HCT116 (cell line): ENCODE measurements around the gene PIAS4. TPM values are rescaled to one million over a fixed set of nuclear protein-coding genes. Genes with fewer than 3 reads are reported as not detected.

ENCODE experiments used
- ATAC-seq: fragments of 200-7000 bp; cut with Tn5 transposase; 2 replicates; pipeline ENCODE4 v1.9.1; 2020; ENCODE audit warnings: mild to moderate bottlenecking, moderate library complexity
- BruUV-seq: library from RNA; stranded (reverse); fragments of 400-500 nt; replicated peaks from 2 replicates; lab custom pipeline; 2021; lab: Mats Ljungman, UMichigan
- CTCF ChIA-PET: fragments of 300-600 bp; sonication (Branson Sonifier 250); formaldehyde crosslinking; loops from one replicate; lab custom pipeline; 2021; ENCODE audit warnings: antibody characterized with exemption; lab: Charles Lee
- POLR2A ChIA-PET: fragments of 300-600, 350-600 bp; sonication (Branson Sonifier 250); formaldehyde crosslinking; loops from one replicate; lab custom pipeline; 2021; ENCODE audit warnings: antibody characterized with exemption; lab: Charles Lee
- RAD21 ChIA-PET, 2 experiments: fragments of 300-600 bp; sonication (Branson Sonifier 250); formaldehyde crosslinking; loops; one replicate each; lab custom pipeline; 2023; ENCODE audit warnings: low total read pairs in 2 of 2; ENCODE audit not compliant: uncharacterized antibody in 2 of 2, unreplicated experiment in 2 of 2, low non-redundant PET in 1 of 2; lab: Charles Lee
- DNase-seq: peaks from one replicate; pipeline ENCODE4 v3.0.0-alpha.2; 2010; ENCODE audit warnings: low read depth, low spot score
- H2AFZ ChIP-seq: fragments of 200-600 bp; shearing (Covaris generic), sonication (generic); 2 replicates; pipeline ENCODE4 v1.6.1; 2017; ENCODE audit warnings: low read depth, mixed run types, mixed read lengths, antibody characterized with exemption, low read length; ENCODE audit not compliant: poor library complexity, severe bottlenecking
- H3K27ac ChIP-seq: 2 replicates; pipeline ENCODE4 v1.5.1; 2012; ENCODE audit warnings: low read depth, low read length
- H3K27me3 ChIP-seq: fragments of 200-600 bp; sonication (generic); 2 replicates; pipeline ENCODE4 v1.6.1; 2016; ENCODE audit warnings: mixed run types, low read length, mixed read lengths; ENCODE audit not compliant: insufficient read depth
- H3K36me3 ChIP-seq, 2 experiments: fragments of 200-500 bp in 1 of 2; fragments of 200-600 bp in 1 of 2; sonication (Bioruptor generic) in 1 of 2; sonication (generic) in 1 of 2; 2 replicates each; pipeline versions ENCODE4 v1.5.1 to v1.6.1; 2014 to 2016; ENCODE audit warnings: low read length in 2 of 2, inconsistent platforms in 1 of 2, mixed read lengths in 1 of 2, mixed run types in 1 of 2; ENCODE audit not compliant: insufficient read depth in 2 of 2, control insufficient read depth in 1 of 2
- H3K4me1 ChIP-seq, 2 experiments: fragments of 200-600 bp in 1 of 2; sonication (generic) in 1 of 2; 2 replicates each; pipeline versions ENCODE4 v1.5.1 to v1.6.1; 2012 to 2017; ENCODE audit warnings: low read length in 2 of 2, inconsistent platforms in 1 of 2, mild to moderate bottlenecking in 1 of 2, mixed read lengths in 1 of 2, mixed run types in 1 of 2, moderate library complexity in 1 of 2; ENCODE audit not compliant: insufficient read depth in 2 of 2, control insufficient read depth in 1 of 2
- H3K4me2 ChIP-seq: fragments of 200-600 bp; sonication (generic); 2 replicates; pipeline ENCODE4 v1.6.1; 2017; ENCODE audit warnings: mixed run types, low read length, mixed read lengths
- H3K4me3 ChIP-seq, 2 experiments: fragments of 200-600 bp in 1 of 2; sonication (generic) in 1 of 2; replicated peaks in 1 of 2; 2 replicates each; pipeline ENCODE4 v1.5.1; 2011 to 2016; ENCODE audit warnings: low read length in 2 of 2, control low read depth in 1 of 2, low read depth in 1 of 2, mild to moderate bottlenecking in 1 of 2, mixed read lengths in 1 of 2, mixed run types in 1 of 2
- H3K79me2 ChIP-seq: fragments of 200-600 bp; sonication (generic); 2 replicates; pipeline ENCODE4 v1.6.1; 2017; ENCODE audit warnings: mild to moderate bottlenecking, mixed run types, low read length, moderate library complexity, mixed read lengths; ENCODE audit not compliant: insufficient read depth
- H3K9ac ChIP-seq: fragments of 200-600 bp; sonication (generic); 2 replicates; pipeline ENCODE4 v1.6.1; 2016; ENCODE audit warnings: low read length, mixed read lengths
- H3K9me2 ChIP-seq: fragments of 200-600 bp; sonication (generic), shearing (Covaris generic); 2 replicates; pipeline ENCODE4 v1.6.1; 2017; ENCODE audit warnings: mixed run types, mild to moderate bottlenecking, moderate library complexity; ENCODE audit not compliant: insufficient read depth
- H3K9me3 ChIP-seq, 2 experiments: fragments of 200-500 bp in 1 of 2; fragments of 200-600 bp in 1 of 2; sonication (Bioruptor generic) in 1 of 2; sonication (generic) in 1 of 2; 2 replicates each; pipeline ENCODE4 v1.6.1; 2014 to 2017; ENCODE audit warnings: low read length in 2 of 2, mixed read lengths in 2 of 2, inconsistent platforms in 1 of 2, low read depth in 1 of 2, mild to moderate bottlenecking in 1 of 2, mixed run types in 1 of 2, moderate library complexity in 1 of 2; ENCODE audit not compliant: control insufficient read depth in 1 of 2, insufficient read depth in 1 of 2
- H4K20me1 ChIP-seq: fragments of 200-600 bp; sonication (generic), shearing (Covaris generic); 2 replicates; pipeline ENCODE4 v1.6.1; 2017; ENCODE audit warnings: mixed run types, mild to moderate bottlenecking, moderate library complexity; ENCODE audit not compliant: insufficient read depth
- CTCF ChIP-seq, 3 experiments: fragments of 200-600 bp in 1 of 3; sonication (generic) in 1 of 3; IDR thresholded peaks in 2 of 3; conservative IDR thresholded peaks in 1 of 3; 2 replicates each; pipeline ENCODE4 v1.5.1; 2012 to 2017; ENCODE audit warnings: low read depth in 2 of 3, low read length in 2 of 3, antibody characterized with exemption in 1 of 3, borderline replicate concordance in 1 of 3, control low read depth in 1 of 3, mild to moderate bottlenecking in 1 of 3, mixed read lengths in 1 of 3, mixed run types in 1 of 3, moderate library complexity in 1 of 3; ENCODE audit not compliant: insufficient read depth in 1 of 3
- ELF1 ChIP-seq: IDR thresholded peaks from 2 replicates; pipeline ENCODE4 v1.6.1; 2012; ENCODE audit warnings: low read depth, borderline replicate concordance
- POLR2AphosphoS5 ChIP-seq: IDR thresholded peaks from 2 replicates; pipeline ENCODE4 v1.6.1; 2011; ENCODE audit warnings: mild to moderate bottlenecking, low read depth, low read length, moderate library complexity
- RAD21 ChIP-seq: IDR thresholded peaks from 2 replicates; pipeline ENCODE4 v1.6.1; 2012; ENCODE audit warnings: low read depth, mild to moderate bottlenecking
- TCF7L2 ChIP-seq: IDR thresholded peaks from 2 replicates; pipeline ENCODE4 v1.7.0; 2011; ENCODE audit warnings: borderline replicate concordance, inconsistent platforms; ENCODE audit not compliant: insufficient read depth, insufficient read length; ENCODE audit errors: extremely low read depth
- intact Hi-C: fragments of 100-400 bp; cut with micrococcal nuclease; formaldehyde crosslinking; loops from 2 replicates; pipeline ENCODE4 v1.10.0; 2022
- total RNA-seq: library from RNA; stranded (reverse); gene quantifications from one replicate; pipeline ENCODE4 v1.2.1, GENCODE V29; 2021; ENCODE audit not compliant: unreplicated experiment

PIAS4 gene
- total RNA-seq, 1 experiment from 2014 or later = 28.4 TPM

GRCh38 chr19:3982701-3983541, 24.6 kb upstream of the PIAS4 start:
- DNase-seq = no peak
- RAD21 ChIA-PET = no interaction called here

More at GRCh38 chr19:3982701-3983541, 24.6 kb upstream of the PIAS4 start:
- Histone ChIP-seq H3K4me3 (peak overlapping the region in 1 of 2 experiments; percentile 95; a peak in 2 of 4 replicates), H3K9ac (peak overlapping the region; percentile 99), H3K4me1 (peaks cover 19 to 48% of the 10 kb centered on the region in 2 experiments), H3K27me3 (no peaks in the 10 kb centered on the region), H3K4me2 (peak overlapping the region; percentile 84), H3K9me2 (no peaks in the 10 kb centered on the region), H3K27ac (peak overlapping the region; percentile 98), H3K79me2 (peaks cover 72% of the 10 kb centered on the region), H2AFZ (no peak overlapping the region), H3K9me3 (no peaks in the 10 kb centered on the region), H4K20me1 (peaks cover 64% of the 10 kb centered on the region; the same call in 1 of the 2 replicates), H3K36me3 (peaks cover 54 to 67% of the 10 kb centered on the region in 2 experiments)
- no peak for ATAC-seq
- ChIA-PET POLR2A (interaction anchor here (0.9 to 1.7 kb wide), 3 partner anchors 11 to 14 kb away, joined by 6 to 7 read pairs (median 6); partner anchors contain the start of gene DAPK3), CTCF (no interaction called here)
- intact Hi-C loops = no loop called here
- BruUV-seq = no TSS peak
- TF ChIP-seq CTCF (IDR thresholded peaks at IDR 0.05 in 2 of 3, conservative IDR thresholded peaks at IDR 0.05 in 1 of 3; ENCODE audit: borderline replicate concordance in 1 of 3, insufficient read depth in 1 of 3, low read depth in 2 of 3, low read length in 2 of 3) (no peak), ELF1 (no peak), RAD21 (no peak), POLR2AphosphoS5 (0 out of 2 replicates have a peak, but pooled peaks have one; percentile 32), TCF7L2 (no peak)
